HCT116 (cell line): ENCODE measurements around the gene DENND4C.

Source experiments
- CBX3 ChIP-seq: IDR thresholded peaks from 2 replicates; pipeline ENCODE4 v1.6.1; 2012; ENCODE audit warnings: low read depth
- FOSL1 ChIP-seq: IDR thresholded peaks from 2 replicates; pipeline ENCODE4 v1.6.1; 2012; ENCODE audit warnings: low read depth
- MAX ChIP-seq: IDR thresholded peaks from 2 replicates; pipeline ENCODE4 v1.6.1; 2012
- POLR2A ChIP-seq: IDR thresholded peaks from 2 replicates; pipeline ENCODE4 v1.7.0; 2011; ENCODE audit warnings: borderline replicate concordance; ENCODE audit not compliant: insufficient read depth, insufficient read length; ENCODE audit errors: extremely low read depth
- TF ChIP-seq, protein P1 (sequence below), 3 experiments: fragments of 200-600 bp in 1 of 3; sonication (generic) in 1 of 3; IDR thresholded peaks in 2 of 3; conservative IDR thresholded peaks in 1 of 3; 2 replicates each; pipeline ENCODE4 v1.5.1; 2012 to 2017; ENCODE audit warnings: low read depth in 2 of 3, low read length in 2 of 3, antibody characterized with exemption in 1 of 3, borderline replicate concordance in 1 of 3, control low read depth in 1 of 3, mild to moderate bottlenecking in 1 of 3, mixed read lengths in 1 of 3, mixed run types in 1 of 3, moderate library complexity in 1 of 3; ENCODE audit not compliant: insufficient read depth in 1 of 3
- TF ChIP-seq, protein P2 (sequence below): IDR thresholded peaks from 2 replicates; pipeline ENCODE4 v1.6.1; 2012; ENCODE audit warnings: low read depth

DNA sequence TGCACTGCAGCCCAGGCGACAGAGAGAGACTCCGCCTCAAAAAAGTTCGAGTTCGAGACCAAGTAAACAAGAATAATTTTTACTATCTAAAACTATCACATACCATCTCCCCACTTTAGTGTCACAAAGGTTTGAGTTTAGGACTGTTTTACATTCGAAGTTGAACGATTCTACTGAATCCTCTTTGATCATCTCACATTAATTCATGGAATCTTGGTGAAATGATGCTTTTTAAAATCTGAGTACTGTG is 150.3 kb downstream of the DENND4C start:
- TF ChIP-seq, protein P1, sequence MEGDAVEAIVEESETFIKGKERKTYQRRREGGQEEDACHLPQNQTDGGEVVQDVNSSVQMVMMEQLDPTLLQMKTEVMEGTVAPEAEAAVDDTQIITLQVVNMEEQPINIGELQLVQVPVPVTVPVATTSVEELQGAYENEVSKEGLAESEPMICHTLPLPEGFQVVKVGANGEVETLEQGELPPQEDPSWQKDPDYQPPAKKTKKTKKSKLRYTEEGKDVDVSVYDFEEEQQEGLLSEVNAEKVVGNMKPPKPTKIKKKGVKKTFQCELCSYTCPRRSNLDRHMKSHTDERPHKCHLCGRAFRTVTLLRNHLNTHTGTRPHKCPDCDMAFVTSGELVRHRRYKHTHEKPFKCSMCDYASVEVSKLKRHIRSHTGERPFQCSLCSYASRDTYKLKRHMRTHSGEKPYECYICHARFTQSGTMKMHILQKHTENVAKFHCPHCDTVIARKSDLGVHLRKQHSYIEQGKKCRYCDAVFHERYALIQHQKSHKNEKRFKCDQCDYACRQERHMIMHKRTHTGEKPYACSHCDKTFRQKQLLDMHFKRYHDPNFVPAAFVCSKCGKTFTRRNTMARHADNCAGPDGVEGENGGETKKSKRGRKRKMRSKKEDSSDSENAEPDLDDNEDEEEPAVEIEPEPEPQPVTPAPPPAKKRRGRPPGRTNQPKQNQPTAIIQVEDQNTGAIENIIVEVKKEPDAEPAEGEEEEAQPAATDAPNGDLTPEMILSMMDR (IDR thresholded peaks at IDR 0.05 in 2 of 3, conservative IDR thresholded peaks at IDR 0.05 in 1 of 3; ENCODE audit: borderline replicate concordance in 1 of 3, insufficient read depth in 1 of 3, low read depth in 2 of 3, low read length in 2 of 3), result no peak
- TF ChIP-seq FOSL1 (no peak), CBX3 (no peak), MAX (no peak), POLR2A (no peak)
- TF ChIP-seq, protein P2, sequence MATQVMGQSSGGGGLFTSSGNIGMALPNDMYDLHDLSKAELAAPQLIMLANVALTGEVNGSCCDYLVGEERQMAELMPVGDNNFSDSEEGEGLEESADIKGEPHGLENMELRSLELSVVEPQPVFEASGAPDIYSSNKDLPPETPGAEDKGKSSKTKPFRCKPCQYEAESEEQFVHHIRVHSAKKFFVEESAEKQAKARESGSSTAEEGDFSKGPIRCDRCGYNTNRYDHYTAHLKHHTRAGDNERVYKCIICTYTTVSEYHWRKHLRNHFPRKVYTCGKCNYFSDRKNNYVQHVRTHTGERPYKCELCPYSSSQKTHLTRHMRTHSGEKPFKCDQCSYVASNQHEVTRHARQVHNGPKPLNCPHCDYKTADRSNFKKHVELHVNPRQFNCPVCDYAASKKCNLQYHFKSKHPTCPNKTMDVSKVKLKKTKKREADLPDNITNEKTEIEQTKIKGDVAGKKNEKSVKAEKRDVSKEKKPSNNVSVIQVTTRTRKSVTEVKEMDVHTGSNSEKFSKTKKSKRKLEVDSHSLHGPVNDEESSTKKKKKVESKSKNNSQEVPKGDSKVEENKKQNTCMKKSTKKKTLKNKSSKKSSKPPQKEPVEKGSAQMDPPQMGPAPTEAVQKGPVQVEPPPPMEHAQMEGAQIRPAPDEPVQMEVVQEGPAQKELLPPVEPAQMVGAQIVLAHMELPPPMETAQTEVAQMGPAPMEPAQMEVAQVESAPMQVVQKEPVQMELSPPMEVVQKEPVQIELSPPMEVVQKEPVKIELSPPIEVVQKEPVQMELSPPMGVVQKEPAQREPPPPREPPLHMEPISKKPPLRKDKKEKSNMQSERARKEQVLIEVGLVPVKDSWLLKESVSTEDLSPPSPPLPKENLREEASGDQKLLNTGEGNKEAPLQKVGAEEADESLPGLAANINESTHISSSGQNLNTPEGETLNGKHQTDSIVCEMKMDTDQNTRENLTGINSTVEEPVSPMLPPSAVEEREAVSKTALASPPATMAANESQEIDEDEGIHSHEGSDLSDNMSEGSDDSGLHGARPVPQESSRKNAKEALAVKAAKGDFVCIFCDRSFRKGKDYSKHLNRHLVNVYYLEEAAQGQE, result no peak
